Transverse colon (tissue), 4 donors: ENCODE results near the gene HBS1L. TPM values are rescaled to one million over a fixed set of nuclear protein-coding genes. Genes with fewer than 3 reads are reported as not detected.

ENCODE experiments used
- DNase-seq: peaks from one replicate; pipeline ENCODE4 v3.0.0-alpha.2; 2019
- H3K27ac ChIP-seq, 4 donors: fragments of 200-600 bp; sonication (generic); 2 replicates each; pipeline ENCODE4 v1.5.1; 2016 to 2018; ENCODE audit warnings: inconsistent platforms in 4 of 4
- H3K27me3 ChIP-seq: fragments of 200-600 bp; sonication (generic); 2 replicates; pipeline ENCODE4 v1.5.1; 2017; ENCODE audit warnings: inconsistent platforms
- H3K36me3 ChIP-seq, 4 donors: fragments of 200-600 bp; sonication (generic); 2 replicates each; pipeline ENCODE4 v1.5.1; 2017 to 2019; ENCODE audit warnings: inconsistent platforms in 4 of 4
- H3K4me1 ChIP-seq, 4 donors: fragments of 200-600 bp; sonication (generic); 2 replicates each; pipeline ENCODE4 v1.5.1; 2017 to 2020; ENCODE audit warnings: inconsistent platforms in 4 of 4
- H3K4me3 ChIP-seq, 4 donors: fragments of 200-600 bp; sonication (generic); 1 replicate in 1 of 4; 2 replicates in 3 of 4; pipeline versions ENCODE4 v1.5.1 to v1.6.1; 2017 to 2019; ENCODE audit warnings: inconsistent platforms in 4 of 4
- H3K9me3 ChIP-seq, 2 donors: fragments of 200-600 bp; sonication (generic); 2 replicates each; pipeline ENCODE4 v1.5.1; 2017 to 2019; ENCODE audit warnings: inconsistent platforms in 2 of 2
- EP300 ChIP-seq: sonication (generic); formaldehyde crosslinking; IDR thresholded peaks from one replicate; pipeline ENCODE4 v1.6.1; 2017; ENCODE audit warnings: antibody characterized with exemption, low read depth
- POLR2A ChIP-seq: fragments of 450-650 bp; IDR thresholded peaks from one replicate; pipeline ENCODE4 v1.6.1; 2016; ENCODE audit warnings: antibody characterized with exemption, mild to moderate bottlenecking, moderate library complexity
- POLR2AphosphoS5 ChIP-seq, 3 donors: sonication (generic); formaldehyde crosslinking; IDR thresholded peaks; one replicate each; pipeline ENCODE4 v1.6.1; 2016; ENCODE audit warnings: antibody characterized with exemption in 3 of 3
- WGBS, 2 donors: methylation state at CpG; one replicate each; pipeline ENCODE4 v1.1.5; 2018; ENCODE audit warnings: low coverage in 1 of 2; 5-methylcytosine and 5-hydroxymethylcytosine counted together
- in situ Hi-C, 4 donors: fragments of 200-750 bp; cut with MboI; loops; one replicate each; pipeline versions ENCODE4 v1.15.0 to v1.15.1; 2017; ENCODE audit warnings: low sequenced_read_pairs in 3 of 4, low pct_ligation_motif_present in 1 of 4, low pct_unique_long_range_greater_than_20kb in 1 of 4
- intact Hi-C: fragments of 100-400 bp; cut with DNase I; formaldehyde crosslinking; loops from one replicate; pipeline ENCODE4 v1.15.1; 2023; ENCODE audit warnings: low total_unique reads
- total RNA-seq, 4 donors: library from RNA; depleted of rRNA; stranded (reverse); fragments of >200 nt; gene quantifications; one replicate each; pipeline ENCODE4 v1.1.0, GENCODE V29; 2016
- TF ChIP-seq, protein P1 (sequence below), 5 experiments: fragments of 200-600 bp in 3 of 5; fragments of 450-650 bp in 2 of 5; sonication (generic) in 3 of 5; IDR thresholded peaks; 1 replicate in 2 of 5; 2 replicates in 3 of 5; pipeline ENCODE4 v1.5.1; 2016 to 2017; ENCODE audit warnings: antibody characterized with exemption in 5 of 5, inconsistent platforms in 3 of 5, mild to moderate bottlenecking in 2 of 5, moderate library complexity in 1 of 5

The HBS1L gene
- total RNA-seq, 4 donors from 2014 or later: 18.9 to 33.2 (median 27.1) TPM

DNA sequence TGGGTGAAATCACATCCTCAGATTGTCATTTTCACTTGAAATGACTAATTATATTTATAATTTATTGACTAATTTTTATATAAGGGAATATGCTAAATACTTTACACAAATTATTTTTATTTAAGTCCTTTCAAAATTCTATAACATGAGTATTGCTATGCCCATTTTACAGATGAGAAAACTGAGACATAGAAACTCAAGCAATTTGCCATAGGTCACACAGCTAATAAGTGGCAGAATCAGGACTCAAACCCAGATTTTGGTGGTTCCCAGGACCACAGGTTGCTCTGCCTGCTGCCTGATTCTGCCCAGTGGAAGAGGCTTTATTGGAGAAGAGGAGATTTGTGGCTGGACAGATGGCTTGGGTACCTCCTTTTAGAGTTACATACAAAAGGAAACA lies 109.6 kb downstream of the HBS1L start:
- in situ Hi-C loops (loop anchor here in 1 of 4 donors (25.0 kb wide), 1 partner anchor 783 kb away; no protein-coding TSS in a partner anchor), intact Hi-C loops (loop anchor here (10.0 kb wide), 1 partner anchor 790 kb away; no protein-coding TSS in a partner anchor)
- H3K27ac ChIP-seq: no peak overlapping the region
- DNase-seq: no peak
- no peaks in the 10 kb centered on the region for H3K27me3 ChIP-seq
- TF ChIP-seq, protein P1, sequence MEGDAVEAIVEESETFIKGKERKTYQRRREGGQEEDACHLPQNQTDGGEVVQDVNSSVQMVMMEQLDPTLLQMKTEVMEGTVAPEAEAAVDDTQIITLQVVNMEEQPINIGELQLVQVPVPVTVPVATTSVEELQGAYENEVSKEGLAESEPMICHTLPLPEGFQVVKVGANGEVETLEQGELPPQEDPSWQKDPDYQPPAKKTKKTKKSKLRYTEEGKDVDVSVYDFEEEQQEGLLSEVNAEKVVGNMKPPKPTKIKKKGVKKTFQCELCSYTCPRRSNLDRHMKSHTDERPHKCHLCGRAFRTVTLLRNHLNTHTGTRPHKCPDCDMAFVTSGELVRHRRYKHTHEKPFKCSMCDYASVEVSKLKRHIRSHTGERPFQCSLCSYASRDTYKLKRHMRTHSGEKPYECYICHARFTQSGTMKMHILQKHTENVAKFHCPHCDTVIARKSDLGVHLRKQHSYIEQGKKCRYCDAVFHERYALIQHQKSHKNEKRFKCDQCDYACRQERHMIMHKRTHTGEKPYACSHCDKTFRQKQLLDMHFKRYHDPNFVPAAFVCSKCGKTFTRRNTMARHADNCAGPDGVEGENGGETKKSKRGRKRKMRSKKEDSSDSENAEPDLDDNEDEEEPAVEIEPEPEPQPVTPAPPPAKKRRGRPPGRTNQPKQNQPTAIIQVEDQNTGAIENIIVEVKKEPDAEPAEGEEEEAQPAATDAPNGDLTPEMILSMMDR (IDR thresholded peaks at IDR 0.05): no peak
- no peak for TF ChIP-seq POLR2AphosphoS5 (IDR thresholded peaks at IDR 0.05)
- TF ChIP-seq EP300: no peak
- no peak for TF ChIP-seq POLR2A
- no peaks in the 10 kb centered on the region for H3K9me3 ChIP-seq
- H3K36me3 ChIP-seq: no peaks in the 10 kb centered on the region
- H3K4me3 ChIP-seq: no peak overlapping the region
- no peaks in the 10 kb centered on the region for H3K4me1 ChIP-seq

GRCh38 chr6:134943522-134944111 lies 111.0 kb downstream of the HBS1L start:
- Histone ChIP-seq H3K36me3 (no peaks in the 10 kb centered on the region), H3K4me3 (no peak overlapping the region), H3K9me3 (no peaks in the 10 kb centered on the region), H3K4me1 (no peaks in the 10 kb centered on the region), H3K27ac (no peak overlapping the region), H3K27me3 (no peaks in the 10 kb centered on the region)
- no peak for DNase-seq
- TF ChIP-seq POLR2A (no peak), POLR2AphosphoS5 (IDR thresholded peaks at IDR 0.05) (no peak), EP300 (no peak)
- TF ChIP-seq, protein P1 (IDR thresholded peaks at IDR 0.05): no peak
- intact Hi-C loops: loop anchor here (10.0 kb wide), 1 partner anchor 789 kb away; no protein-coding TSS in a partner anchor
- 95% methylated on average over 9 of the region's 9 CpGs; no CpG with 5 or more reads in 1 of the 2 donors for WGBS, 2 donors
- in situ Hi-C loops: loop anchor here in 1 of 4 donors (25.0 kb wide), 1 partner anchor 781 kb away; no protein-coding TSS in a partner anchor

DNA sequence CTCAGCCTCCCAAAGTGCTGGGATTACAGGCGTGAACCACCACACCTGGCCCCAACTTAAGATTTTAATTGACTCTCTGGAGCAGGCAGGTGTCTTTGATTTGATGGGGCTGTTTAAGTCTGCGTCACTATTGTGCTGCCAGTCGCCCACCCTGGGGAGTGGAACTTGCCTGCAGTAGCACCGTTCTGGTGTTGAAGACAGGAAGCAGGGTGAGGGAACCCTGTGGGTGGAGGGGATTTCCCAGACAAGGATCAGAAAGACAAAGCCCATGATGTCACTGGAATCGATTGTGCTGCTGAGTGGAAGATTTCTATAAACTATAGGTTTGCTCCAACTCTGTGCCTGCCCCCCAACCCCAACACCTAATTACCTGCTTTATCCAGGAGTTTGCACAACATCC lies 115.7 kb downstream of the HBS1L start:
- in situ Hi-C loops (loop anchor here in 1 of 4 donors (25.0 kb wide), 1 partner anchor 777 kb away; no protein-coding TSS in a partner anchor), intact Hi-C loops (no loop called here)
- no peak for DNase-seq
- Histone ChIP-seq H3K4me3 (no peak overlapping the region), H3K36me3 (no peaks in the 10 kb centered on the region), H3K9me3 (no peaks in the 10 kb centered on the region), H3K27me3 (no peaks in the 10 kb centered on the region), H3K4me1 (no peaks in the 10 kb centered on the region), H3K27ac (no peak overlapping the region)
- TF ChIP-seq EP300 (no peak), POLR2A (no peak), POLR2AphosphoS5 (IDR thresholded peaks at IDR 0.05) (no peak)
- TF ChIP-seq, protein P1 (IDR thresholded peaks at IDR 0.05): no peak
- WGBS, 2 donors: 40% methylated on average over 5 of the region's 5 CpGs; no CpG with 5 or more reads in 1 of the 2 donors

GRCh38 chr6:134937426-134937825 lies 117.2 kb downstream of the HBS1L start:
- Histone ChIP-seq H3K4me3 (no peak overlapping the region), H3K27me3 (no peaks in the 10 kb centered on the region), H3K36me3 (no peaks in the 10 kb centered on the region), H3K4me1 (no peaks in the 10 kb centered on the region), H3K27ac (no peak overlapping the region), H3K9me3 (no peaks in the 10 kb centered on the region)
- WGBS, 2 donors: 78% methylated on average over 5 of the region's 5 CpGs; no CpG with 5 or more reads in 1 of the 2 donors
- intact Hi-C loops: no loop called here
- DNase-seq: no peak
- in situ Hi-C loops: loop anchor here in 1 of 4 donors (25.0 kb wide), 1 partner anchor 775 kb away; no protein-coding TSS in a partner anchor
- TF ChIP-seq EP300: no peak
- TF ChIP-seq, protein P1 (IDR thresholded peaks at IDR 0.05): no peak
